ENCODE results near the gene SH2D7.
A peak's percentile ranks its signal among the peaks of the same experiment; 100 is the strongest.

The SH2D7 gene

DNA sequence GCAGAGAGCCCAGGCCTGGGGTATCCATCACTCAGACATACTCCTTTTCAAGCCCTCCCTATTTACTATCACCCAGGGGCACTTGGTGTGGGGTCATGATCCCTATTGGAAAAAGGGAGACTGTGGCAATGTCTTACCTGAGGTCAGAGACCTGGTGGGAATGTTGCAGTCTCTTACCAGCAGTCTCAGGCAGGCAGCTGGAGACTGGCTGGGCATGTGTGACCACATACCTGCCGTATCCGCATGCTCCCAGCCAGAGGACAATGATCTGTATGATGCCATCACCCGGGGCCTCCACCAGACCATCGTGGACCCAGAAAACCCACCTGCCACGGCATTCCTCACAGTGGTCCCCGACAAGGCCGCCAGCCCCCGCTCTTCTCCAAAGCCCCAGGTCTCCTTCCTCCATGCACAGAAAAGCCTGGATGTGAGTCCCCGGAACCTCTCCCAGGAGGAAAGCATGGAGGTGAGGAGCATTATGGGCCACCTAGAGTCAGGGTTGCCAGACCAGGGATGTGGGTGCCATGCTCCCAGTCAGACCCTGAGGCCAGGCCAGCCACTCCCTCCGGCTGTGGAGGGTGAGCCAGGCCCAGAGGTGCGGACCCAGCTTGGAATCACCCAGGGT, 5.9 kb downstream of the SH2D7 start:
- TF ChIP-seq, protein P1, sequence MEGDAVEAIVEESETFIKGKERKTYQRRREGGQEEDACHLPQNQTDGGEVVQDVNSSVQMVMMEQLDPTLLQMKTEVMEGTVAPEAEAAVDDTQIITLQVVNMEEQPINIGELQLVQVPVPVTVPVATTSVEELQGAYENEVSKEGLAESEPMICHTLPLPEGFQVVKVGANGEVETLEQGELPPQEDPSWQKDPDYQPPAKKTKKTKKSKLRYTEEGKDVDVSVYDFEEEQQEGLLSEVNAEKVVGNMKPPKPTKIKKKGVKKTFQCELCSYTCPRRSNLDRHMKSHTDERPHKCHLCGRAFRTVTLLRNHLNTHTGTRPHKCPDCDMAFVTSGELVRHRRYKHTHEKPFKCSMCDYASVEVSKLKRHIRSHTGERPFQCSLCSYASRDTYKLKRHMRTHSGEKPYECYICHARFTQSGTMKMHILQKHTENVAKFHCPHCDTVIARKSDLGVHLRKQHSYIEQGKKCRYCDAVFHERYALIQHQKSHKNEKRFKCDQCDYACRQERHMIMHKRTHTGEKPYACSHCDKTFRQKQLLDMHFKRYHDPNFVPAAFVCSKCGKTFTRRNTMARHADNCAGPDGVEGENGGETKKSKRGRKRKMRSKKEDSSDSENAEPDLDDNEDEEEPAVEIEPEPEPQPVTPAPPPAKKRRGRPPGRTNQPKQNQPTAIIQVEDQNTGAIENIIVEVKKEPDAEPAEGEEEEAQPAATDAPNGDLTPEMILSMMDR (IDR thresholded peaks at IDR 0.05; ENCODE audit: control extremely low read depth, extremely low read depth, low read depth, missing control alignments) = no peak
- ChIA-PET CTCF (interaction anchor here (0.7 to 4.0 kb wide), 7 partner anchors 10 to 139 kb away, joined by 3 to 24 read pairs (median 3); no protein-coding TSS in a partner anchor), POLR2A (no interaction called here)
- no peak for DNase-seq (ENCODE audit: extremely low spot score)

DNA sequence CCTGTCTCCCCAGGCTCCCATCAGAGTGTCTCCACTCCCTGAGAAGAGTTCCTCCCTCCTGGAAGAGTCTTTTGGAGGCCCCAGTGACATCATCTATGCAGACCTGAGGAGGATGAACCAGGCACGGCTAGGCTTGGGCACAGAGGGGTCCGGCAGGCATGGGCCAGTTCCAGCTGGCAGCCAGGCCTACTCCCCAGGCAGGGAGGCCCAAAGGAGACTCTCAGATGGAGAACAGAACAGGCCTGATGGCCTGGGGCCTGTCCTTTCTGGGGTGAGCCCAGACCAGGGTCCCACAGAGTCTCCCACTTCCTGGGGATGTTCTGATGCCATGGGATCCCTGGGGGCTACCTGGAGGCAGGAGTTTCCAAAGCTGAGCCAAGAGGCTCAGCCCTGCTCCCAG, 8.5 kb downstream of the SH2D7 start:
- ChIA-PET POLR2A (interaction anchor here (0.6 kb wide), 1 partner anchor 89 kb away, joined by 3 read pairs; no protein-coding TSS in a partner anchor), CTCF (interaction anchor here (0.8 to 4.5 kb wide), 4 partner anchors 11 to 201 kb away, joined by 3 to 21 read pairs (median 5); no protein-coding TSS in a partner anchor)
- no peak for DNase-seq (ENCODE audit: extremely low spot score)
- TF ChIP-seq, protein P1 (IDR thresholded peaks at IDR 0.05; ENCODE audit: control extremely low read depth, extremely low read depth, low read depth, missing control alignments) = no peak

DNA sequence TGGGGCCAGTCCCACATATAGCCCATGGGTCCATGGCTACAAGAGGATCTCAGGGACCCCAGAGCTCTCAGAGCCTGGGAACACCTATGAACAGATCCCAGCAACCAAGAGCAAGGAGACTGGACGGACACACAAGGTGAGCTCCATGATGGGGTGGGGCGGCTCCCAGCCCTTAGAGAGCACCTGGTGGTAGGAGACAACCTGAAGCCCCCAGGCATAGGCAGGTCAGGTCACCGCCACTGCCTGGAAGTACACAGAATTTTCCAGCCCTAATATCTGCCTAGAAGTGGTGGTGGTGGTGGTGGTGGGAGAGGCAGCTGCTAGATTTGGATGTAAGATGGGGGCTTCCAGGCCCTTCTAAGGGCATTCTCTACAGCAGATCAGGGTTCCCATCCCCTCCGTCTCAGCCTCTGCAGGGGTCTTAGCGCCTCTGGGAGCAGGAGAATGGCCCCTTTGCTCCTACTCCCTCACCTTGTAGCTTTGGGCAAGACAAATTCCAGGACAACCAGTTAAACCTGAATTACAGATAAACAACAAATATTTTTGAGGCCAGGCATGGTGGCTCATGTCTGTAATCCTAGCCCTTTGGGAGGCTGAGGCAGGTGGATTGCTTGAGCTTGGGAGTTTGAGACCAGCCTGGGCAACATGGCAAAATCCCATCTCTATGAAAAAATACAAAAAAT, 9.2 kb downstream of the SH2D7 start:
- ChIA-PET CTCF (interaction anchor here (0.7 to 4.5 kb wide), 8 partner anchors 10 to 202 kb away, joined by 3 to 21 read pairs (median 5); no protein-coding TSS in a partner anchor), POLR2A (no interaction called here)
- DNase-seq (ENCODE audit: extremely low spot score) = no peak
- TF ChIP-seq, protein P1 (IDR thresholded peaks at IDR 0.05; ENCODE audit: control extremely low read depth, extremely low read depth, low read depth, missing control alignments) = no peak

DNA sequence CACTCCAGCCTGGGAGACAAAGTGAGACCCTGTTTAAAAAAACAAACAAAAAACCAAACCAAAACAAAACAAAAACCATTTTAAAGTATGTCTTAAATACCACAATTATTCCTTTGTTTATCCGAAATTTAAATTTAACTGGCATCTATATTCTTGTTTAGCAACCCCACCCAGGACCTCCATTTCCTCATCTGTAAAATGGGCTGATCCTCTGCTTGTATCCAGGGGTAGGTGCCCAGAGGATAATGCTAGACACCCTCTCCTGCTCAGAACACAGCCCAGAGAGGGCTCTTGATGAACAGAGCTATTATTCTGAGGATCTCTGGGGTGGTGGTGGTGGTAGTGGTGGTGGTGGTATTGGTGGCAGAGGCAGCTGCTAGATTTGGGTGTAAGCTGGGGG, 9.8 kb downstream of the SH2D7 start:
- POLR2A ChIA-PET = no interaction called here
- CTCF ChIA-PET = interaction anchor here (0.7 to 4.5 kb wide), 6 partner anchors 9 to 138 kb away, joined by 3 to 21 read pairs (median 6); no protein-coding TSS in a partner anchor
- DNase-seq (ENCODE audit: extremely low spot score) = no peak
- TF ChIP-seq, protein P1 (IDR thresholded peaks at IDR 0.05; ENCODE audit: control extremely low read depth, extremely low read depth, low read depth, missing control alignments) = no peak

DNA sequence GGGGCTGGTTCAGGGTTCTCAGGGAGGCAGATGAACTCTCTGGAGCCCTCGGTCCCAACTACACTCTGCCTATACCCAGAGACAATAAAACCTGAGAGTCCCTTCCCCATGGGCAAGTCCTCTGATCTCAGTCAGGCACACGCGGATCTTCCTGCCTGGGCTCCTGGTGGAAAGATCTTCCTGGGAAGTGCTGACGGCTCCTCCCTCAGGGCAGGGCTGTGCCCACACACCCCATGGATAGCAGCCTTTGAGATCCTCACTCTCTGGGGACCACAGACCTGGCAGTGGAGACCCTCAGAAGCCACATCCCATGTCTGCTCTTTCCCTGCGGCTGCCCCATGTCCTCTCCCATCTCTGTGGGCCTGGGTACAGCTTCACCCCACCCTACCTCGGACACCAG, 10.4 kb downstream of the SH2D7 start:
- no peak for DNase-seq (ENCODE audit: extremely low spot score)
- CTCF ChIA-PET = interaction anchor here (1.0 to 4.5 kb wide), 5 partner anchors 9 to 93 kb away, joined by 3 to 21 read pairs (median 6); no protein-coding TSS in a partner anchor
- TF ChIP-seq, protein P1 (IDR thresholded peaks at IDR 0.05; ENCODE audit: control extremely low read depth, extremely low read depth, low read depth, missing control alignments) = no peak
- POLR2A ChIA-PET = no interaction called here

DNA sequence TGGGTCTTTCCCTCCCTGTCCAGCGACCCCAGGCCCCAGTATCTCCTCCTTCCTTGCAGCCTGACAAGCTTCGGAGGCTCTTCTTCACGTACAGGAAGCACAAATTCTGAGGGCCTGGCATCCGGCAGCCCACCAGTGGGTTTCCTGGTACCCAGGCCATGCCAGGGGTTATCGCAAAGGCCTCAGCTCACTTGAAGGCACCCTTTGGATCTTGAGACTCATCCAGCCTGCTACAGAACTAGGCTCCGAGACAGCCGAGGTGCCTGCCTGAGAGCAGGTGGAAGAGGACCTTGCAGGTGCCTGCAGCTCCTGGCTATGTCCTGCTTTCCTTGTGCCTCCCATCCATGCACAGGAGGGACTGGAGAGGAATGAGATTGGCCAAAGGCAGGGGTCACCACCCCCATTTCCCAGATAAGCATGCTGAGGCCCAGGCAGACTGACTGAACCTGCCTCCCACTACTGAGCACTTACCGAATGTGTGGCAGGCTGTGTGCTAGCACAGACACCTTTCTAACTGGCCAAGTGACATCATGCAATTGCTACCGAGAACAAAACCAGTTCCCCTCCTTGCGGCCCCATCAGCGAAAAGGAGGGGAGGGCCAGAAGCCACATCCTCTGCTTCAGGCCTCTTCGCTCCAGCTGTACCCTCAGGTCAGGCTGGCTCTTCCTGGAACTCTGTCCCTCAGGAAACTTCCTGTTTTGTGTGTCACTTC, 11.2 kb downstream of the SH2D7 start:
- ChIA-PET CTCF (interaction anchor here (0.8 to 4.5 kb wide), 7 partner anchors 8 to 193 kb away, joined by 3 to 21 read pairs (median 6); no protein-coding TSS in a partner anchor), POLR2A (no interaction called here)
- TF ChIP-seq, protein P1 (IDR thresholded peaks at IDR 0.05; ENCODE audit: control extremely low read depth, extremely low read depth, low read depth, missing control alignments) = no peak
- DNase-seq (ENCODE audit: extremely low spot score) = peak; percentile 90

Measured in GM10248 (cell line).